ENCODE results near the gene C2orf92. TPM values are rescaled to one million over a fixed set of nuclear protein-coding genes. Genes with fewer than 3 reads are reported as not detected.

The C2orf92 gene
- total and polyA plus RNA-seq, 12 donors: 1.2 to 50.0 (median 5.5) TPM

DNA sequence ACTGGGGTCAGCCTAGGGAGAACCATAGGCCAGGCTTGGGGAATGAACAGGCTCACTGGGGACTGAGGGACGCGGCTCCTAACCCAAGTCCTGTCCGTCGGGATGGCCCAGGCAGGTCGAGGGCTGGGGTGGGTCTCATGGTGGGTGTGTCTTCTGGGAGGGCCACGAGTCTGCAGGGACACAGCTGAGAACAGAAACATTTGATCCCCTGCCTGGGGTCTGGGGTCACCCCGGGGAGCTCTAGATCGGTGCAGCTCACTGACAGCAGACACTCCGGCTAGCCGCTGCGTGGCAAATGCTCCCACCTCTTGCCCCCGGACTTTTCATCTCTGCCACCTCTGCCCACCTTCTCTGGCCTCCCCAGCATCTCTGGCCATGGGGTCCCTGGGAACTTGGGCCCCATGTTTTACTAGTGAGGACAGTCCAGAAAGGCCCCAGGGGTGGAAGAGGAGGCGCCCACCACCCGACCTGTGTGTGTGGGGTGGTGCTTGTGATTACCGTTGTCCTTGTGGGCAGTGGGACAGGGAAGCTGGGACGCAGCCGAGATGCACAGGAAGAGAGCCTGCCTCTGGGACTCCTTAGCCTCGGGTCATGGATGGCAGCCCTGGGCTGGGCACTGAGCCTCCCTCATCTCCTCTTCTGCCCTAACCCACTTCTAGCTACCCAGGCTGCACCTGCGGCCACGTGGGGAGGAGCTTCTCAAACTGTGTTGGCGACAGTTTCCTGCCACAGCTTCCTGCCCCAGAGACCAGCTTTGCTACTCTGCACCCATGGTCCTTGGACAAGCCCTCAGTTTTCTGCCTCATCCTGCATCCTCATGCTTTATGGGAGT lies 48.8 kb downstream of the C2orf92 start:
- no peak for DNase-seq
- intact Hi-C loops (cut with DNase I): no loop called here
- Histone ChIP-seq H3K4me1 (replicated peaks in 1 of 2) (no peaks in the 10 kb centered on the region), H3K27me3 (no peaks in the 10 kb centered on the region), H3K4me3 (no peak overlapping the region), H3K27ac (no peak overlapping the region), H3K36me3 (replicated peaks in 1 of 2) (no peaks in the 10 kb centered on the region), H3K9me3 (replicated peaks in 1 of 3) (no peaks in the 10 kb centered on the region)
- WGBS, 4 donors: 68 to 87% (median 70%) methylated on average over 15 to 21 of the region's 21 CpGs
- TF ChIP-seq, protein P1, sequence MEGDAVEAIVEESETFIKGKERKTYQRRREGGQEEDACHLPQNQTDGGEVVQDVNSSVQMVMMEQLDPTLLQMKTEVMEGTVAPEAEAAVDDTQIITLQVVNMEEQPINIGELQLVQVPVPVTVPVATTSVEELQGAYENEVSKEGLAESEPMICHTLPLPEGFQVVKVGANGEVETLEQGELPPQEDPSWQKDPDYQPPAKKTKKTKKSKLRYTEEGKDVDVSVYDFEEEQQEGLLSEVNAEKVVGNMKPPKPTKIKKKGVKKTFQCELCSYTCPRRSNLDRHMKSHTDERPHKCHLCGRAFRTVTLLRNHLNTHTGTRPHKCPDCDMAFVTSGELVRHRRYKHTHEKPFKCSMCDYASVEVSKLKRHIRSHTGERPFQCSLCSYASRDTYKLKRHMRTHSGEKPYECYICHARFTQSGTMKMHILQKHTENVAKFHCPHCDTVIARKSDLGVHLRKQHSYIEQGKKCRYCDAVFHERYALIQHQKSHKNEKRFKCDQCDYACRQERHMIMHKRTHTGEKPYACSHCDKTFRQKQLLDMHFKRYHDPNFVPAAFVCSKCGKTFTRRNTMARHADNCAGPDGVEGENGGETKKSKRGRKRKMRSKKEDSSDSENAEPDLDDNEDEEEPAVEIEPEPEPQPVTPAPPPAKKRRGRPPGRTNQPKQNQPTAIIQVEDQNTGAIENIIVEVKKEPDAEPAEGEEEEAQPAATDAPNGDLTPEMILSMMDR (IDR thresholded peaks at IDR 0.05): no peak
- no peak for TF ChIP-seq POLR2A (IDR thresholded peaks at IDR 0.05)

DNA sequence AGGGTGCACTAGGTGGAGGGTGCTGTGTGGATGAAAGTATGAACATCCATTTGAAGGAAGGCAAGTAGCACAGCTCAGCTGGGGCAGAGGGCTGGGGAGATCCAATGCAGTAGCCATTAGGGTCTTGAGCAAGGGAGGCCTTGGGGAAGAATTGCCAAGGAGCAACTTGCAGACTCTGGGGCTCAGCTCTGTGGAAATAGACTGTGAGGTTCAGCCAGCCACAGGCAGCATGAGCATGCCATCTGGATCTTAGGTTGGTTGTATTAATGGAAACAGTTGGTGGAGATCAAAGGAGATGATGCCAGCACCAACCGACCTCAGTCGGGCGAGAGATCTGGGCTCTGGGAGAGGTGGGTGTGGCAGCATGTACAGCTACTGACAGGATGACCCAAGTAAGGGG lies 49.4 kb downstream of the C2orf92 start:
- Histone ChIP-seq H3K4me1 (replicated peaks in 1 of 2) (no peaks in the 10 kb centered on the region), H3K9me3 (replicated peaks in 1 of 3) (no peaks in the 10 kb centered on the region), H3K4me3 (no peak overlapping the region), H3K36me3 (replicated peaks in 1 of 2) (no peaks in the 10 kb centered on the region), H3K27ac (no peak overlapping the region), H3K27me3 (no peaks in the 10 kb centered on the region)
- no peak for DNase-seq
- intact Hi-C loops (cut with DNase I): no loop called here
- 61 to 80% (median 69%) methylated on average over 2 to 3 of the region's 3 CpGs for WGBS, 4 donors
- TF ChIP-seq, protein P1 (IDR thresholded peaks at IDR 0.05): no peak
- no peak for TF ChIP-seq POLR2A (IDR thresholded peaks at IDR 0.05)

DNA sequence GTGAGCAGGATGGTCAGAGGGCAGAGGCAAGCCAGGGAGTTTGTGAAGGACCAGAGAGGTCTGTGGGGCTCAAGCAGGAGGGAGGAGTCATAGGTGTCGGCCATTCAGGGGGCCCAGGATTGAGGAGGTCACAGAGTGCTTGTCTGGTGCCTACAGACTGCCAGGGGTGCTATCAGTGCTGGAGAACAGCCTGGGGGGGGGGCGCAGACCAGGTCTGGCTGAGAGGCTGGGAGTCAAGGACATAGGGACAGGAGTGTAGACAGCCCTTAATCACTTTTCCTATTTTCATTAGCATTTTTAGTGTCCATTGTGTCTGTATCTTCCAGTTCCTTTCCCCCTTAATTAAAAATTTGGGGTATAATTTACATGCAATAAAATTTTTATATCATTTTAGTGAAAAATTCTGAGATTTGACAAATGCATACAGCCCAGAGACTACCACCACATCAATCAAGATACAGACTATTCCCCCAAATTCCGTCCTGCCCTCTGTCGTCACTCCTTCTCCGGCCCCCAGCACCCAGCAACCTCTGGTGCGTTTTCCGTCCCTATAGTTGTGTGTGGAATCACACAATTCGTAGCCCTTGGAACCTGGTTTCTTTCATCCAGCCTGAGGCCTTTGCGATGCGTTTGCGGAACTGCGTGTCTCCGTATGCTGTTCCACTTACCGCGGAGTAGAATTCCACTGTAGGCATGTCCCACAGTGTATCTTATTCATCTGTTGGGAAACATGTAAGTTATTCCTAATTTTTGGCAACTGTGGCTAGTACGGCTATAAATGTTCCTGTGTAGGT lies 50.0 kb downstream of the C2orf92 start:
- no peaks in the 10 kb centered on the region for H3K4me1 ChIP-seq (replicated peaks in 1 of 2)
- intact Hi-C loops (cut with DNase I): no loop called here
- TF ChIP-seq, protein P1 (IDR thresholded peaks at IDR 0.05): no peak
- no peak for TF ChIP-seq POLR2A (IDR thresholded peaks at IDR 0.05)
- no peaks in the 10 kb centered on the region for H3K9me3 ChIP-seq (replicated peaks in 1 of 3)
- H3K27ac ChIP-seq: no peak overlapping the region
- no peak for DNase-seq
- WGBS, 4 donors: 88 to 93% (median 90%) methylated on average over 16 of the region's 16 CpGs
- no peaks in the 10 kb centered on the region for H3K36me3 ChIP-seq (replicated peaks in 1 of 2)
- peaks cover 6% of the 10 kb centered on the region for H3K27me3 ChIP-seq
- H3K4me3 ChIP-seq: no peak overlapping the region

DNA sequence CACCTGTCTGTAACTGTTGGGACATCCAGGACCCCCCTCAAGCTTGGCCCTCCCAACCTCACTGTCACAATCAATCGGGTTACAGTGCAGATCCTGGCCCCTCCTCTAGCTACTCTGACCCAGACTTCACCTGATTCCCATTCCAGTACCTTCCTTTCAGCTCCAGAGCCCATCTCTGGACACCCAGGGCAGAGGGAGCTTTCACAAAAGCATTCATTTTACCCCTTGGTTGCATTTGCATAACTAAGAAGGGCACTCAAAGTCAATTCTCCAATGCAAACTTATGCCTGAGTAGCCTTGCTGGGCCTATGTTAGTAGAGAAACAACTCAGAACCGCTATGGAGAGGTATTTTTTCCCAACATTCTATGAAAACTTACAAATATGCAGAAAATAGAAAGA lies 51.2 kb downstream of the C2orf92 start:
- no peaks in the 10 kb centered on the region for H3K36me3 ChIP-seq (replicated peaks in 1 of 2)
- no peak overlapping the region for H3K4me3 ChIP-seq
- H3K9me3 ChIP-seq (replicated peaks in 1 of 3): no peaks in the 10 kb centered on the region
- 72 to 89% (median 77%) methylated on average over 2 of the region's 2 CpGs for WGBS, 4 donors
- DNase-seq: no peak
- H3K27ac ChIP-seq: no peak overlapping the region
- intact Hi-C loops (cut with DNase I): no loop called here
- no peaks in the 10 kb centered on the region for H3K4me1 ChIP-seq (replicated peaks in 1 of 2)
- TF ChIP-seq, protein P1 (IDR thresholded peaks at IDR 0.05): no peak
- TF ChIP-seq POLR2A (IDR thresholded peaks at IDR 0.05): no peak
- H3K27me3 ChIP-seq: peaks cover 6% of the 10 kb centered on the region
